ENCODE measurements around the gene TMEM52B.
"Not testable (repeated sequence)": the region's sequence is repeated elsewhere in the genome, so short reads cannot be mapped to it uniquely, and the experiment has no call there.

Gene TMEM52B

DNA sequence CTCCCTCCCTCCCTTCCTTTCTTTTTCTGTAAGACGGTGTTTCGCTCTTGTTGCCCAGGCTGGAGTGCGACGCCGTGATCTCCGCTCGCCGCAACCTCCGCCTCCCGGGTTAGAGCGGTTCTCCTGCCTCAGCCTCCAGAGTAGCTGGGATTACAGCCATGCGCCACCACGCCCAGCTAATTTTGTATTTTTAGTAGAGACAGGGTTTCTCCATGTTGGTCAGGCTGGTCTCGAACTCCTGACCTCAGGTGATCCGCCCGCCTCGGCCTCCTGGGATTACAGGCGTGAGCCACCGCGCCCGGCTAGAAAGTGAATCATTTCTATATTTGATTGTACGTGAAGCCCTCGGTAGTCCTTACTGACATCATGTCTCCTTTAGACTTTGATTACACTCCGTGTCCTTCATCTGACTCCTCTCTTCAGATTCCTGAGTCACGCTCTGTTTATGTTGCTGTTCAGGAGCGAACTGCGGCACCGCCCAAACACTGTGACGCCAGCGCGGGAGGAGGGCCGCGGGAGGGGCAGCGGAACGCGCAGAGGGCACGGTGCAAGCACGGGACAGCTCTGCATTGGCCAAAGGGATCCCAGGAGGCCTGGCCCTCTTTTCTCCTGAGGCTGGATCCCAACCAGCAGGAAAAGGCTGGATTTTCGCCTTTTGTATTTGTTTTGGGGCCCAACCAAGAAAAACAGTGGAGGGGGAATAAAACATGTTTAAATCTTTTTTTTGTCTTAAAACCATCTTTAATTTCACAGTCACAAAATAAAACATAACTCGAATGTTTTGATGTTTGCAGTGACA is 33.3 kb downstream of the TMEM52B start:
- DNase-seq (ENCODE audit: low read depth): peak; percentile 95

DNA sequence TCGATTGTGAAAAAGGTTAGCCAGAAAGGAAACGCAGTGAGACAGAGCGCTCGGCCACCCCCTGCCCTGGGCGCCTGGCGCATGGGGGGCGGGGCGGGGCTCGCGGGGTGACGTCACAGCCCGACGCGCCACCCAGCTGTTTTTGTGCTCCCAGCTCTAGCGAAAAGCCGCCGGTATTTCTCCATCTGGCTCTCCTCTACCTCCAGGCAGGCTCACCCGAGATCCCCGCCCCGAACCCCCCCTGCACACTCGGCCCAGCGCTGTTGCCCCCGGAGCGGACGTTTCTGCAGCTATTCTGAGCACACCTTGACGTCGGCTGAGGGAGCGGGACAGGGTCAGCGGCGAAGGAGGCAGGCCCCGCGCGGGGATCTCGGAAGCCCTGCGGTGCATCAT is 33.9 kb downstream of the TMEM52B start, which contains the start of gene GABARAPL1:
GABARAPL1 (plus strand) TSS at position 139 of the 393 bp plus-strand sequence; CDS start at position 392, 253 bp downstream.
- DNase-seq (ENCODE audit: low read depth): peak; percentile 56

DNA sequence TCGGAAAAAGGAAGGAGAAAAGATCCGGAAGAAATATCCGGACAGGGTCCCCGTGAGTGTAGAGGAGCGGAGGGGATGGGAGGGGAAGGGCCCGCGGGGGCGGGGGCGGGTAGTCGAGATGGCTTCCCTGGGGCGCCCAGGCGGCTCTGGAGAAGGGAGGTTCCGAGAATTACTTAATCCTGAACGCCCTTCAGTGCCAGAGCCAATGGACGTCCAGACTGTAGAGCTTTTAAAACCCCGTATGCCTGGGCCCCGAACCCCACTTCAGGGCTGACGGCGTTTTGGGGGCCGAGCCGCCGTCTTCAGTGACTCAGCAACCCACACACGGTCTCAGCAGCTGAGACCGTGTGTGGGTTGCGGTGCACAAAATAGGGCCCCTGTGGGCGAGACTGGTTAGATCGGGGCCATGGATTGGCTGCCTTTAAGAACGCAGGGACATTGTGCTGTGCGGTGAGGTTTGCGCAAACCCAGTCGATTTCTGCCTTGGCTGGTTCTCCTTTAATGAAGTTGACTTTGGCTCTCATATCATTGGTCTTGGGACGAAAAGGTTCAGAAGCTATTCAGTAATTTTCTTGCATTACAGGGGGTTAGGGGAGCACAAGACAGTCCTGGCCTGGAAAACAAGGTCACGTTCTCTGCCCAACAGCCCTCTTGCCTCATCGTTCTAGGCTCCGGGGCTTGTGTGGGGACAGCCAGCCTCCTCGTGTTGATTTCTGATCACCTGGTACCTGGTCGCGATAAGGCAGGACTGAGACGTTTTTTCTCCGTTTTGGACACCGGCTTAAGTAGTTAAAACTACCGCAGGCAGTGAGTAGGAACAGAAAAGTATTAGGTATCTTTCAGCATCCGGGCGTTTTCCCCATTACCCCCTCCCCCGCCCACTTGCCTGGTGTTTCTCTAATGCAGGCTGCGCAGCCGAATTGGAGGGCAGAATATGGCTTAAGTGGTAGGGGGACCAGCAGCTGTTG is 34.6 kb downstream of the TMEM52B start:
- DNase-seq (ENCODE audit: low read depth): peak; percentile 68

DNA sequence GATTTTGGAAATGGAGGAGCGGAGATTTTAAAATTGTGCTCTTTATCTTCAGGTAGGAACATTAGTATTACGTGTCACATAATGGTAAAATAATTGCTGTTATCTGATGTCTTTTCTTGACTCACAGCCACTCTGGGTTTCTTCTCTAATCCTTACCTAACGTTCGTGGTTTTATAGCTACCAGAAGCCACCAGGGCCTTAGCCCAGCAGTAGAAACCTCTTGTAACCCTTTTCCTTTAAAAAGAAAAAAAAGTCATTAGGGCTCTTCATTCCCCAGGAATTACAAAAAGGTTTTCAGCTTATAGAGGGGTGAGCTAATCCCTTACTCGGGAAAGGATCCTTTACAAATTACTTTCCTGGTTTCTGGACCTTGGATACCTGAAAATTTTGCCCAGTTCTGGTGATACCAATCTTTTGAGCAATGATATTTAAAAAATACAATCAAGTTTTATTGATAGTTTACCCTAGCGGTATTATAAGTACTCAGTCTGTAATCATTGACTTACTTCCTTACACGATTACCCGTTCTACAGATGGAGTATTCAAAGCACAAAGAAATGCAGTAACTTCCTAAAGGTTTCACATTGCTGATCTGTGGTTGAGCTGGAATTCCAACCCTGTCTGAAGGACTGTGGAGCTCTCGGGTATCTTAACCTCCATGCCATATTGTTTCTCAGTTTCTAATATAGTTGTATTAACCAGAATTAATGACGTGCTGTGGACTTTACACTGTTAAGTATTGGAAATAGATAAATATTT is 35.5 kb downstream of the TMEM52B start:
- no peak for DNase-seq (ENCODE audit: low read depth)

DNA sequence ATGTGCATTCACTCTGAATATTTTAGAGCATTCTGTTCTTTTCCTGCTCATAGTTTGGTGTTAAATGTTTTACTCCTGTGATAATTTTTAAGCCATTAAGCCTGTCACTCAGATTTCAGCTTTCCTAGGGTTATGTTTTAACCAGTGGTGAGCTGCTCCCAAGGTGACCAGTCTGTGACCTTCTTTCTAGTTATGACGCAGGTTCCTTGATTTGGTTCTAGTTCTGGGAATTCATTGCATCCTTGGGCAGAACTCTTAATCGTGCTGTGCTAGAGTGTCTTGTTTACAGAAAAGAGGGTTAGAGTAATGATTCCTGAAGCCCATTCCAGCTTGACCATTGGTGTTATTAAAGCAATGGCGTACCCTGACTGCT is 36.0 kb downstream of the TMEM52B start:
- DNase-seq (ENCODE audit: low read depth): no peak

DNA sequence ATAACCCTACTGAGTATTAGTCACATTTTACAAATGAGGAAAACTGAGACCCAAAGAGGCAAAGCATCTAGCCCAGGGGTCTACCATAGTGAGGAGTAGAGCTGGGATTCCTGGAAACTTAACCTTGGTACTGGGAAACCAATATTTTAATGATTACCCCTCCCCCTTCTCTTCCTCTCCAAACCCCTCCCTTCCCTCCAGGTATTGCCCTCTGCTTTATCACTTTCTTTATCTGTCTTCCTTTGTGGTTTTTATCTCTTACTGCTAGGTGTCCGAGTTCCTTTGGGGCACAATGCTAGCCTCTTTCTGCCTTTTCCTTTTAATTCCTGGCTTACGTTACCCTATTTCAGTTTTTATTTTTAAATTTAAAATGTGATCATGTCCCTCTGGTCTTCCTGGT is 36.6 kb downstream of the TMEM52B start:
- no peak for DNase-seq (ENCODE audit: low read depth)

DNA sequence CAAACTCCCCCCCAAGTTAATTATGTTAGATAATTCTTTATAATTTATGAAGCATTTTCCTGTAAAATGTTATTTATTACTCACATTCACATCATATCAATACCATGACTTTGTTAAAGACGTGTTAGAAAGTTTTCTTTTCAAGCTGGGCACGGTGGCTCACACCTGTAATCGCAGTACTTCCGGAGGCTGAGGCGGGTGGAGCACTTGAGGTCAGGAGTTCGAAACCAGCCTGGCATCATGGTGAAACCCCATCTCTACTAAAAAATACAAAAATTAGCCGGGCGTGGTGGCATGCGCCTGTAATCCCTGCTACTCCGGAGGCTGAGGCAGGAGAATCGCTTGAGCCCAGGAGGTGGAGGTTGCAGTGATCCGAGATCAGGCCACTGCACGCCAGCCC is 37.1 kb downstream of the TMEM52B start:
- DNase-seq (ENCODE audit: low read depth): not testable (repeated sequence)

DNA sequence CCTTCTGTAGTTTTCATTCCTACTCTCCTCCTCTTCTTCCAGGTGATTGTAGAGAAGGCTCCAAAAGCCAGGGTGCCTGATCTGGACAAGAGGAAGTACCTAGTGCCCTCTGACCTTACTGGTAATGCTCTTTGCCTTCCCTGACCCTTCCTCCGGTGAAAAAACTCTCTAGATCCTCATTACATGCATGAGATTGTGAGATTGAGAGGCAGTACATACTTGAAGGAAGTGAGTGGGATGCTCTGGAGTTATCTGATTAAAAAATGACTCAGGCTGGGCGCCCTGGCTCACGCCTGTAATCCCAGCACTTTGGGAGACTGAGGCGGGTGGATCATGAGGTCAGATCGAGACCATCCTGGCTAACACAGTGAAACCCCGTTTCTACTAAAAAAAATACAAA is 39.2 kb downstream of the TMEM52B start:
- DNase-seq (ENCODE audit: low read depth): no peak

DNA sequence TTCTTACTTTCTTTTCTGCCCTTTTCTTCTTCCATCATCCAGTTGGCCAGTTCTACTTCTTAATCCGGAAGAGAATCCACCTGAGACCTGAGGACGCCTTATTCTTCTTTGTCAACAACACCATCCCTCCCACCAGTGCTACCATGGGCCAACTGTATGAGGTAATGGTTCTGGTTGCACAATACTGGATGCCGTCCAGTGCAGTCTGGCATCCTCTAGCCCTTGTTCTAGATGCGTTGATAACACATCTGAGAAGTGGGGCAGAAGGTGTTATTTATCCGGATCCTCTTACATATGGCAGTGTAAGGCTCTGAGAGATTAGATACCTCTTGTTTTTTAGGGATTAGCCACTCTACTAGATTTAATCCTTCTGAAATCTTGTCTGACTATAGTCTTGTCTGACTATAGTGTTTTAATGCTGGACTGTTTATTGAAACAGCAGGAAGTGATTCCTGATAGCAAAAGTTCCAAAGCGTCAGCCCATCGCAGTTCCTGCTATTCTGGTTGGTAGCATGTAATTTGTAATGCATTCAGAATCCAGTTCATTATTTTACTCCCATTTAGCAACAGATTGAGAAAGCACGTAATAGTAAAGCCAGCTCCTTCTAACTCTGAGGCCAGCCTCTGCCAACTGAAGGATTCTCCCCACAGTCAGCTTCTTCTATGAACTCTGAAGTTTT is 41.7 kb downstream of the TMEM52B start:
- peak; percentile 47 for DNase-seq (ENCODE audit: low read depth)

DNA sequence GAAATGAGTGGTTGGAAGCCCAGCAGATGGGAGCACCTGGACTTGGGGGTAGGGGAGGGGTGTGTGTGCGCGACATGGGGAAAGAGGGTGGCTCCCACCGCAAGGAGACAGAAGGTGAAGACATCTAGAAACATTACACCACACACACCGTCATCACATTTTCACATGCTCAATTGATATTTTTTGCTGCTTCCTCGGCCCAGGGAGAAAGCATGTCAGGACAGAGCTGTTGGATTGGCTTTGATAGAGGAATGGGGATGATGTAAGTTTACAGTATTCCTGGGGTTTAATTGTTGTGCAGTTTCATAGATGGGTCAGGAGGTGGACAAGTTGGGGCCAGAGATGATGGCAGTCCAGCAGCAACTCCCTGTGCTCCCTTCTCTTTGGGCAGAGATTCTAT is 43.0 kb downstream of the TMEM52B start:
- no peak for DNase-seq (ENCODE audit: low read depth)

DNA sequence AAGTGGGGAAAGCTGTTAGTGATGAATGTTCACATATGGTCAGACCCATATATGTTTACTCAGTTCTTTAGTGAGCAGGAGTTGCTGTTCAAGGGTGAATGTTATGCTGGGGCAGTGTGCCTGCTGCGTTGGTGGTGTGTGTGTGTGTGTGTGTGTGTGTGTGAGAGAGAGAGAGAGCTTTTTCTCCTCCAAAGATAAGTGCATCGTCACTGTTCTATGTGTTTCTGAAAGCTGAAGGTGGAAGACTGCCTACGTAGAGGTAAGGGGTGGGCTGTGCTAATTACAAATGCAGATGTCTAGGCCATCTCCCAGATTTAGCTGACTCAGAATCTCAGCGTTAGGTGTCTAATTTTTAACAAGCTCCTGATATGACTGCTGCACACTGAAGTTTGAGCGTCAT is 44.4 kb downstream of the TMEM52B start:
- DNase-seq (ENCODE audit: low read depth): no peak

DNA sequence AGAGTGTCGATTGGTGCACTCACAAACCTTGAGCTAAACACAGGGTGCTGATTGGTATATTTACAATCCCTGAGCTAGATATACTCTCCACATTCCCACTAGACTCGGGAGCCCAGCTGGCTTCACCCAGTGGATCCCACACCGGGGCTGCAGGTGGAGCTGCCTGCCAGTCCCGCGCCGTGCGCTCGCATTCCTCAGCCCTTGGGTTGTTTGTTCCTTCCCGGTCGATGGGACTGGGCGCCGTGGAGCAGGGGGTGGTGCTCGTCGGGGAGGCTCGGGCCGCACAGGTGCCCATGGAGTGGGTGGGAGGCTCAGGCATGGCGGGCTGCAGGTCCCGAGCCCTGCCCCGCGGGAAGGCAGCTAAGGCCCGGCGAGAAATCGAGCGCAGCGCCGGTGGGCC is 46.6 kb downstream of the TMEM52B start:
- DNase-seq (ENCODE audit: low read depth): not testable (repeated sequence)

DNA sequence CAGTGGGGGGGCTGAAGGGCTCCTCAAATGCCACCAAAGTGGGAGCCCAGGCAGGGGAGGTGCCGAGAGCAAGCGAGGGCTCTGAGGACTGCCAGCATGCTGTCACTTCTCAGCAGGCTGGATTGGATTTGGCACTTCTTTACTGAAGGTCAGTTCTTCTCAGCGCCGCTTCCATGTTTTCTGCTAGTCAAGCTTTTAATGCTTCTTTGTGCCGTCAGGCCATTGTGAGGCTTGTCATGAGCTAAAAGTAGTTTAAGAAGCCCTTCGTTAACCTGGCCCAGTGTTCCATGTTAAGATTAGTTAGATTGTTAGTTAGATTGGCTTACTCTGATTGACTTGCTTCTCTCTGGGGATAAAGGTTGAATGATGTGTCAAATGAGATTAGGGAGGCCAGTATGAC is 47.3 kb downstream of the TMEM52B start:
- DNase-seq (ENCODE audit: low read depth): no peak

DNA sequence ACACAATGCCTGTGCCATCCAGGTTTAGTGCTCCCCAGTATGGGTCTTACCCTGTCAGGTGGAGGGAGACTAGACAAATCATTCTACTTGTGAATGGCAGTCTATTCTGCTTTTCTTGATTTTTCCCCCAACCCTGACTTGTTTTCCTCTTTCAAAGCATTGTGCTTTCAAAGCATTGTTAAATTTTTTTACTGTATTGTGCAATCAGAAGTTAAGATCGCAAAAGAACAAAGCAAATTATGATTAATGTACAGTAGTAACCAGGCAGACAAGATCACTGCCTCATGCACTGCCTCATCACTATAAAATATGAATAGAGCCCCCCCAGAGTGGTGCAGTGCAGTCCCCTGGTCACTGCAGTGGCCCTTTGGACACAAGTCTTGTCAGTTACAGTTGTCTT is 47.9 kb downstream of the TMEM52B start:
- no peak for DNase-seq (ENCODE audit: low read depth)

DNA sequence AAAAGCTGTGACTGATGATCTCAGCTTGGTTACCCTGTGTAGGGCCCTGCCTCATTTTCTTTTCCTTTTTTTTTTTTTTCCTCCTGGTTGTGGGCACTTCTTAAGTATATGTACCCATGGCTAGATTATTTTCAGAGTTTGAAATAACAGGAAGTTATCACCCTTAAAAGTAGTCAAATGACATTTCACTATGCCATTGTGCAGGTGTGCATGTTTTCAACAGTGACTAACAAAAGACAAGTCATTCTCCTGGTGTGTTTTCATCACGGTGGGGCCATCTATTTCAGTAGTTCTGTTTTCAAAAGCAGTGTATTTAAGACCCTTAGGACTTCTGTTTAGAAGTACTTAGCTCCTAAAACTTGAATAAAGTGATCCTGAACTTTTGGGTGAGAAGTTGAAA is 48.8 kb downstream of the TMEM52B start:
- no peak for DNase-seq (ENCODE audit: low read depth)

DNA sequence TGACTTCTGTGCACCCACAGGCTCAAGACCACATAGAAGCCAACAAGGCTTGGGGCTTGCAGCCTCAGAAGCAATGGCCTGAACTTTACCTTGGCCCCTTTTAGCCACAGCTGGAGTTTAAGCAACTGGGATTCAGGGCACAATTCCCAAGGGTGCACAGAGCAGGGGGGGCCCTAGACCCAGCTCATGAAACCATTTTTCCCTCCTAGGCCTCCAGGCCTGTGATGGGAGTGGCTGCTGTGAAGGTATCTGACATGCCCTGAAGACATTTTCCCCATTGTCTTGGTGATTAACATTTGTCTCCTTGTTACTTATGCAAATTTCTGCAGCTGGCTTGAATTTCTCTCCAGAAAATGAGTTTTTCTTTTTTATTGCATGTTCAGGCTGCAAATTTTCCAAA is 55.7 kb downstream of the TMEM52B start:
- DNase-seq (ENCODE audit: low read depth): no peak

DNA sequence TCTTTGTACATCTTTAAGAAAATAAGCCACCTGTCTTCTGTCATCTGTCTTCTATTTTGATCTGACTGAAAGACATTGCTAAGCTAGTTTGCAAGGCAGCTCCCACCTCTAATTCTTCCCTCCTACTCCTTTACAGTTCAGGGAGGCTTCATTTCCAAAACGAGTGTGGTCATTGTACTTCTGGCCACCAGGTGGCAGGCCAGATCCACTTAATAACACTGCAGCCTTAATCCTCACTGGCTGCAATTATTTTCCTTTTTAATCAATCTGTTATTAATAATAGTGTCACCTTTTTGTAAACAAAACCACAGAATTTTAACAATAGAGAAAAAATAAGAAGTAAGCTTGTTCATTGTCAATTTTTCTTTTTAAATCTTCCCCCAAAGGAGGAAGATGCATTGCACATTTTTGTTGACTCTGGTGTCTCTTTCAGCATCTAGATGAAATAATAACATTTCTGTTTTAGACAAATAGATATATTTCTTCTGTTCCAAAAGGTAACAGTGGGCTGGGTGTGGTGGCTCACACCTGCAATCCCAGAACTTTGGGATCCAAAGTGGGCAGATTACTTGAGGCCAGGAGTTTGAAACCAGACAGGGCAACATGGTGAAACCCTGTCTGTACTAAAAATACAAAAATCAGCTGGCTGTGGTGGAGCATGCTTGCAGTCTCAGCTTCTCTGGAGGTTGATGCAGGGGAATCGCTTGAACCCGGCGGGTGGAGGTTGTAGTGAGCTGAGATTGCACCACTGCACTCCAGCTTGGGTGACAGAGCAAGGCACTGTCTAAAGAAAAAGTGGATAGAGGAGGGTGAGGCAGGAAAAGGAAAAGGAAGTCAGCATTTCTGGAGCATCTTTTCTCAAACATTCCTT is 57.2 kb downstream of the TMEM52B start:
- no peak for DNase-seq (ENCODE audit: low read depth)

DNA sequence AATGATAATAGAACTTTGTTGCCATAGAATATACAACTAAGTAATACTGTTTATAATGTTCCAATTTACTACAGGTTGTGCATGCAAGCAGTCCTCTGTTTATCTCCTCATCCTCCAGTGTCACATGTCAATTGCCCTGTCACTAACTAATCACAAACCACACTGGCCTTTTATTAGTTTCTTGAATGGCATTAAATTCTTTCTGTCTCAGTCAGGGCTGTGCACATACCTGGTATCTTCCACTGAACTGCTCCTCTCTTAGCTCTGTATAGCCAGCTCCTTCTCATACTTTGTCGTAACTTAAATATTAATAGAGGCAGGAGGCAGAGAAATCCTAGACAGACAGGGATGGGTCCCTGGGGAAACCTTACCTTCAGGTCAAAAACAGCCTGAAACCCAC is 57.9 kb downstream of the TMEM52B start:
- no peak for DNase-seq (ENCODE audit: low read depth)

DNA sequence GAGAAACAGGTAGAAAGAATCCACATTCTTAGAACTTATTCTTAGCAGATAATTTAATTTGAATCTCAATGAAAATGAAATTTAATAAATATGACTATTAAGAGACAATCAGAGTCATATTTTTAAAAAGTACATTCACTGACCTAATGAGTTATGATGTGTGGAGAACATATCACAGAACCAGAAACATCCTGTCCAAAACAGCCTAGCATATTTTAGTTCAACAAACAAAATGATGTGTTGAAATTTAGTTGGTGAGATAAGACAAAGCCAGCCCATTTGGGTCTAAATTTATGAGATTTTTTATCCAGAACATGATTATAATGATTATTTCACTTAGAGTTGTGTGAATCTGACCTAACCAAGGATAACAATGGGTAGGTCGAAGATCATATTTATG is 59.7 kb downstream of the TMEM52B start:
- DNase-seq (ENCODE audit: low read depth): no peak

DNA sequence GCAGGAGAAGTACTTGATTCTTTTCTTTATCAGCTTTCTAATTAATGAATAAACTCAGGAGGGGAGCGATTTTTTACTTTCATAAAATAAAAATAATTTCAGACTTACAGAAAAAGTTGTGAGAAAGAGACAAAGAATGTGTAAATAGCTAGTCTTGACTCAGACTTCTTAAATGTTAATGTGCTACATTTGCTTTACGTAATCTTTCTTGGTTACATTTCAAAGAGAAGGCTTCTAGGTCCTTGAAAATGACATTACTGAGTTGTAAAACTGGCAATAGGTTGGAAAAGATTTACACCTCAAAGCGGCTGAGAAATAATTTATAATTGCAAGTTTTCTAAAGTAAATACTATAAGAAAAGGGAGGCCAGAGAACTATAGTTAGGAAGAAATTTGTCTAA is 62.5 kb downstream of the TMEM52B start:
- DNase-seq (ENCODE audit: low read depth): no peak

Data from fibroblast of the conjunctiva (primary cell).